ENCODE measurements around the gene F8A1. TPM values are rescaled to one million over a fixed set of nuclear protein-coding genes. Genes with fewer than 3 reads are reported as not detected.
"Not testable (repeated sequence)": the region's sequence is repeated elsewhere in the genome, so short reads cannot be mapped to it uniquely, and the experiment has no call there.

The F8A1 gene
- 4.6 and 5.2 TPM in 2 replicates for total RNA-seq (2014; rRNA removed; shearing (Covaris generic))

DNA sequence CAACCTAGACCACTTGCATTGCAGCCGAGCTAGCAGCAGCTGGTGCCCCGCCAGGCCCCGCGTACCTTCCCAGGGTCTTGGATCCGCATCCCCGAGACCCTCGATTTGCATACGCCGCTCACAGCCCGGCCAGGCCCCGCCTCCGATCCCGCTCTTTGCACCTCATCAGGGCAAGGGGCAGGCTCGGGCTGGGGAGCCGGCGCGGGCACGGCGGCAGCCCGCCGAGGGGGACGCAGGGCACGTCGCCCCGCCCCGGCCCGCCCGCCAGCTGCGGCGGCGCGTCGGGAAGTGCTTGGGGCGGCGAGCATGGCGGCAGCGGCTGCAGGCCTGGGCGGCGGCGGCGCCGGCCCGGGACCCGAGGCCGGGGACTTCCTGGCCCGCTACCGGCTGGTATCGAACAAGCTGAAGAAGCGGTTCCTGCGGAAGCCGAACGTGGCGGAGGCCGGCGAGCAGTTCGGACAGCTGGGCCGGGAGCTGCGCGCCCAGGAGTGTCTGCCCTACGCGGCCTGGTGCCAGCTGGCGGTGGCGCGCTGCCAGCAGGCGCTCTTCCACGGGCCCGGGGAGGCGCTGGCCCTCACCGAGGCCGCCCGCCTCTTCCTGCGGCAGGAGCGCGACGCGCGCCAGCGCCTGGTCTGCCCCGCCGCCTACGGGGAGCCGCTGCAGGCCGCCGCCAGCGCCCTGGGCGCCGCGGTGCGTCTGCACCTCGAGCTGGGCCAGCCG lies at the start of gene F8A1:
TSS of gene F8A1 (plus strand) at position 287 of the 720 bp plus-strand sequence. CDS start at position 307, 20 bp downstream.
- not testable (repeated sequence) for H3K36me3 ChIP-seq; H3K27ac ChIP-seq; H3K4me3 ChIP-seq; H3K9me3 ChIP-seq (replicated peaks); H3K27me3 ChIP-seq; H3K4me1 ChIP-seq
- peak in 1 of 2 experiments; percentile 71 for DNase-seq

DNA sequence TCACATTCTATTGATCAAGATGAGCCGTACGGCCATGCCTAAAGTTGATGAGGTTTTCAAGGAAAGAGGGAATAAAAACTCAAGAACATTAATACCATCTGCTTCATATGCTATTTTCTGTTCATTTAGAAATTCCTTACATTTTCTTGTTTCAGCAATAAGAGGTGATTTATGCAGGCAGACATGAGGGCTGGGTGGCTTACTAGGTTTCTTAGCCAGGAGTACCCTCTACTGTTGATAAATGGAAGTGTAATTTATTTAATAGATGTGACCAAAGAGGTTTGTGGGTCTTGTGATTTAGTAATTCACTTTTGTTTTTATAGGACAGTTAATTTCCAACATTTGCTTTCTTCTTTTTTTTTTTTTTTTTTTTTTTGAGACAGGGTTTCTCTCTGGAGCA lies 45.3 kb upstream of the F8A1 start:
- H3K4me1 ChIP-seq: no peaks in the 10 kb centered on the region
- no peaks in the 10 kb centered on the region for H3K27me3 ChIP-seq
- H3K27ac ChIP-seq: no peak overlapping the region
- H3K4me3 ChIP-seq: no peak overlapping the region
- DNase-seq: peak in 1 of 2 experiments; percentile 44
- H3K9me3 ChIP-seq (replicated peaks): no peaks in the 10 kb centered on the region
- H3K36me3 ChIP-seq: no peaks in the 10 kb centered on the region

DNA sequence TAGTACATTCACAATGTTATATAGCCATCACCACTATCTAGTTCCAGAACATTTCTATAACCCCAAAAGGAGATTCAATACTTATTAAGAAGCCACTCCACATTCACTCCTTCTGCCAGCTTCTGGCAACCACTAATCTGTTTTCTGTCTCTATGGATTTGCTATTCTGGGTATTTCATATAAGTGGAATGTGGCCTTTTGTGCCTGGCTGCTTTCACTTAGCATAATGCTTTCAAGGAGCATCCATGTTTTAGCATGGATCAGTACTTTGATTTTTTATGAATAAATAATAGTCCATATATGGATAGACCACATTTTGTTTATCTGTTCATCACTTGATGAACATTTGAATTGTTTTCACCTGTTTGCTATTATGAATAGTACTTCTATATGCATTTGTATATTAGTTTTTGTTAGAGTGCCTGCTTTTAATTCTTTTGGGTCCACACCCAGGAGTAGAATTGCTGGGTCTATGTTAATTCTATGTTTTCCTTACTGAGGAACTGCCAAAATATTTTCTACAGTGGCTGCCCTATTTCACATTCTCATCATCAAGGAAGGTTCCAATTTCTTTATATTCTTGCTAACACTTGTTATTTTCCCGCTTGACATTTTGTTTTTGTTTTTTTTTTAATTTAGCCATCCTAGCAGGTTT lies 35.1 kb upstream of the F8A1 start:
- Histone ChIP-seq H3K9me3 (replicated peaks) (no peaks in the 10 kb centered on the region), H3K36me3 (no peaks in the 10 kb centered on the region), H3K4me1 (no peaks in the 10 kb centered on the region), H3K27ac (no peak overlapping the region), H3K27me3 (no peaks in the 10 kb centered on the region), H3K4me3 (no peak overlapping the region)
- no peak for DNase-seq

DNA sequence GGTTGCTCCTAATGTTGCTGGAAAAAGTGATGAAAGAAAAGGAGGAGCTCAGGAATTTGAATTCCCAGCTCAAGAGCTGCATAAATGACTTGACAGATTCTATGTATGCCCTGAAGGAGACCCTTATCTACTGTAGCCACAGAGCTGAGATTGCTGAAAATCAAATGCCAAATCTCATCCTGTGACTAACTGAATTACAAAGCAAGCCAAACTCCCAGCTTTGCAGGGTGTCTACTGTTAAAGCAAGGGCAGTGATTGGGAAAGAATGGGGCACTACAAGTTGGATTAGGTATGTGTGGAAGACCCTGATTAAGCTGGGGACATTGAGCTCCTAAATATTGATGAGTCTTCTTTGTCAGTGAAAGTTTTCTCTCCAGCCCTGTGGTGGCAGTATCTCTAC lies 30.9 kb upstream of the F8A1 start:
- H3K9me3 ChIP-seq (replicated peaks): no peaks in the 10 kb centered on the region
- no peaks in the 10 kb centered on the region for H3K27me3 ChIP-seq
- no peak for DNase-seq
- H3K27ac ChIP-seq: no peak overlapping the region
- H3K36me3 ChIP-seq: no peaks in the 10 kb centered on the region
- H3K4me3 ChIP-seq: no peak overlapping the region
- no peaks in the 10 kb centered on the region for H3K4me1 ChIP-seq

DNA sequence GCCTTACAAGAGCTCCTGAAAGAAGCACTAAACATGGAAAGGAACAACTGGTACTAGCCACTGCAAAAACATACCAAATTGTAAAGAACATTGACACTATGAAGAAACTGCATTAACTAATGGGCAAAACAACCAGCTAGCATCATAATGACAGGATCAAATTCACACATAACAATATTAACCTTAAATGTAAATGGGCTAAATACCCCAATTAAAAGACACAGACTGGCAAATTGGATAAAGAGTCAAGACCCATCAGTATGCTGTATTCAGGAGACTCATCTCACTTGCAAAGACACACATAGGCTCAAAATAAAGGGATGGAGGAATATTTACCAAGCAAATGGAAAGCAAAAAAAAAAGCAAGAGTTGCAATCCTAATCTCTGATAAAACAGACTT lies 17.6 kb upstream of the F8A1 start:
- not testable (repeated sequence) for H3K27me3 ChIP-seq; H3K27ac ChIP-seq; H3K4me3 ChIP-seq; H3K36me3 ChIP-seq; H3K9me3 ChIP-seq (replicated peaks); H3K4me1 ChIP-seq; DNase-seq

DNA sequence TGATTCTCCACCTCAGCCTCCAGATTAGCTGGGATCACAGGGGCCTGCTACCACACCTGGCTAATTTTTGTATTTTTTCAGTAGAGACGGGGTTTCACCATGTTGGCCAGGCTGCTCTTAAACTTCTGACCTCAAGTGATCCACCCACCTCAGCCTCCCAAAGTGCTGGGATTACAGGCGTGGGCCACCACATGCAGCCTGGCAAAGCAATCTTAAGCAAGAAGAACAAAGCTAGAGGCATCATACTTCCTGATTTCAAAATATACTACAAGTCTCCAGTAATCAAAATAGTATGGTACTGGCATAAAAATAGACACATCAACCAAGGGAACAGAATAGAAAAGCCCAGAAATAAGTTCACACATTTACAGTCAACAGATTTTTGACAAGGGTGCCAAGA lies 12.8 kb upstream of the F8A1 start:
- Histone ChIP-seq H3K27ac (no peak overlapping the region), H3K4me3 (no peak overlapping the region), H3K36me3 (no peaks in the 10 kb centered on the region), H3K9me3 (replicated peaks) (no peaks in the 10 kb centered on the region), H3K27me3 (no peaks in the 10 kb centered on the region), H3K4me1 (no peaks in the 10 kb centered on the region)
- DNase-seq: no peak

DNA sequence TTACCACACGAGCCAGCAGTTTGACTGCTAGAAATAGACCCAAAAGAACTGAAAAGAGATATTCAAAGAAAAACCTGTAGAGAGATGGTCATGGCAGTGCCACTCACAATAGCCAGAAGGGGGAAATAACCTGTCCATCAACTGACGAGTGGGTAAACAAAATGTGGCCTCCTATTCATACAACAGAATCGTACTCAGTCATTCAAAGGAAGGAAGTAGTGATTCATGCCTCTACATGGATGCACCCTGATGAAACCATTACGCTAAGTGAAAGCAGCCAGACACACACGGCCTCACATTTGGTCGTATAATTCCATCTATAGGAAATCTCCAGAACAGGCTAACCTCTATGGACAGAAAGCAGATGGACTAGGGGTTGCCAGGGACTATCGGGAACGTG lies 2.1 kb upstream of the F8A1 start:
- H3K4me3 ChIP-seq; H3K36me3 ChIP-seq; H3K4me1 ChIP-seq; H3K9me3 ChIP-seq (replicated peaks); H3K27me3 ChIP-seq; DNase-seq; H3K27ac ChIP-seq: not testable (repeated sequence)

DNA sequence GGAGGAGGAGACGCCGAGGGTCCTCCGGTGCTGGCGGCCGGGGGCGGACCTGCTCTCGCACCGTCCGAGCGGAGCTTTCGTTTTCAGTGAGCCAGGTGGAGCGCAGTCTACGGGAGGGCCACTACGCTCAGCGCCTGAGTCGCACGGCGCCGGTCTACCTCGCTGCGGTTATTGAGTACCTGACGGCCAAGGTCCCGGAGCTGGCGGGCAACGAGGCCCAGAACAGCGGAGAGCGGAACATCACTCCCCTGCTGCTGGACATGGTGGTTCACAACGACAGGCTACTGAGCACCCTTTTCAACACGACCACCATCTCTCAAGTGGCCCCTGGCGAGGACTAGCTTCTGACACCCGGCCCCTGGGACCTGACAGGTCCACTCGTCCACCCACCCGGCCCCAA lies 1.1 kb upstream of the F8A1 start:
- H3K4me3 ChIP-seq; H3K36me3 ChIP-seq; H3K27ac ChIP-seq; DNase-seq; H3K4me1 ChIP-seq; H3K27me3 ChIP-seq; H3K9me3 ChIP-seq (replicated peaks): not testable (repeated sequence)

DNA sequence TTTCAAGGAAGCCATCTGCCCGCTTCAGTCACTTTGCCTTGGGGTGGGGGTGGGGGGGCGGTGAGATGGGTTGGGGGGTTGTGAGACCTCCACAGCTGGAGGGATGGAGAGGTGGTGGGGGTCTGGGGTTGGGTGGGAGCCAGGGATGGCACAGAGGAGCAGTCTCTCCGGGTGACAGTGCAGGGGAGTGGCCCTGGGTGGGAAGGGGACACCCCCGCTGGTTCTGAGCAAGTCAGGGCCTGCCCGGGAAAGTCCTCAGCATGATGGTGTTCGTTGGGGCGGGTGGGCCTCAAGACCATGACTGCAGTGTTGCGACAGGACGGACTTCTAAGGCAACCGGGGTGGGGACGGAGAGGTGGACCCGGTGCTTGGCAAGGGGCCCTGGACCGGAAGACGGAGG lies 606 bp upstream of the F8A1 start:
- not testable (repeated sequence) for H3K9me3 ChIP-seq (replicated peaks)

DNA sequence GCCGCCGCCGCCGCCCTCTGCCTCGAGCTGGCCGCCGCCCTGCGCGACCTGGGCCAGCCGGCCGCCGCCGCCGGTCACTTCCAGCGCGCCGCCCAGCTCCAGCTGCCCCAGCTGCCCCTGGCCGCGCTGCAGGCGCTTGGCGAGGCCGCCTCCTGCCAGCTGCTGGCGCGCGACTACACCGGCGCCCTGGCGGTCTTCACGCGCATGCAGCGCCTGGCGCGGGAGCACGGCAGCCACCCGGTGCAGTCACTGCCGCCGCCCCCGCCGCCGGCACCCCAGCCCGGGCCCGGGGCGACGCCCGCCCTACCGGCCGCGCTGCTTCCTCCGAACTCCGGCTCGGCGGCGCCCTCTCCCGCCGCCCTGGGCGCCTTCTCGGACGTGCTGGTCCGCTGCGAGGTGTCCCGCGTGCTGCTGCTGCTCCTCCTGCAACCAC lies 650 bp downstream of the F8A1 start:
- not testable (repeated sequence) for H3K4me1 ChIP-seq; H3K36me3 ChIP-seq; DNase-seq; H3K4me3 ChIP-seq; H3K27ac ChIP-seq; H3K27me3 ChIP-seq; H3K9me3 ChIP-seq (replicated peaks)

More for the DNA sequence above, 606 bp upstream of the F8A1 start:
- not testable (repeated sequence) for H3K36me3 ChIP-seq, H3K27ac ChIP-seq, H3K4me1 ChIP-seq, H3K27me3 ChIP-seq, DNase-seq, H3K4me3 ChIP-seq

DNA sequence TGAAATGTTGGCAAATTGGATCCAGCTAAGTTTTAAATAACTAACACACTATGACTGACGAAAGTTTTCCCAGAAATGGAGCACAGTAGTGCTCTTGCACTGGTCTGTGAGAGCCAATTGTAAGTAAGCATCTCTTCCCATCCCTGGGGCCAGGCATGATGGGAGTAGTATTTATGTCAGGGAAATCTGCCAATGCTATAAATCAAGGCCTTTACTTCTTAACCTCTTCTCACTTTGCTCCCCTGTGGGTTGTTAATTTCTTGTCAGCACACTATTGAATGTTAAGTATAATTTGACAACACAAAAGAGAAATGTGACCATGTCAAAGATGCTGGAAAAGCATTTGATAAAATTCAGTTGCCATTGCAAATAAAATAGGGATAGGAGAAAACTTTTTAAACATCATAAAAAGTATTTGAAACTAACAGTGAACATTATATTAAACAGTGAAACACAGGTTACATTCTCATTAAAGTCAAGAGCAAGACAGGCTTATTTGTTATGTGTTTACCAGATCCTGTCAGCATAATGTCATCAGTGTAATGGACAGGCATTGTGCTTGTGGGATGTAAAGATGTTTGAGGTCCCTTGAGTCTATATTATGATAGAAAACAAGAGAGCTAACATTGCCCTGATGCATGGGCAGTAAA lies 5.0 kb downstream of the F8A1 start:
- Histone ChIP-seq H3K27me3 (no peaks in the 10 kb centered on the region), H3K4me1 (no peaks in the 10 kb centered on the region), H3K36me3 (no peaks in the 10 kb centered on the region), H3K4me3 (no peak overlapping the region), H3K27ac (no peak overlapping the region), H3K9me3 (replicated peaks) (no peaks in the 10 kb centered on the region)
- no peak for DNase-seq

DNA sequence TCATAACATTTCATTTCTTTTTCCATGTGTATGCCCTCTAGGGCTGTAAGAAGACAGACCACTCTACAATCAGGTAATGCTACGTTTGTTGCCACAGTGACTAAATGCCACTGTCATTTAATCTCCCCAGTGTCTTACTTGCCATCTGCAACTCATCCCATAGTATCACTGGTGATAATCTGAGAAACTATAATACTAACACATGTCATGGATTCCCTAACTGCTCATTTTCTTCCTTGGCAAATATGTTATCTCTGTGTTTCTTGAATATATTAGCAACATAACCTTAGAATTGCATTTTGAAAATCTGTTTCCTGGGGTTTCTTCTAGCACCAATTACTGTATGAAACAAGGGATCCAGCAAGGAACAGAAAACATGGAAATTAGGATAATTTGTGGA lies 6.1 kb downstream of the F8A1 start:
- H3K4me3 ChIP-seq: no peak overlapping the region
- H3K36me3 ChIP-seq: no peaks in the 10 kb centered on the region
- no peak for DNase-seq
- no peaks in the 10 kb centered on the region for H3K4me1 ChIP-seq
- no peaks in the 10 kb centered on the region for H3K27me3 ChIP-seq
- H3K27ac ChIP-seq: no peak overlapping the region
- H3K9me3 ChIP-seq (replicated peaks): no peaks in the 10 kb centered on the region

DNA sequence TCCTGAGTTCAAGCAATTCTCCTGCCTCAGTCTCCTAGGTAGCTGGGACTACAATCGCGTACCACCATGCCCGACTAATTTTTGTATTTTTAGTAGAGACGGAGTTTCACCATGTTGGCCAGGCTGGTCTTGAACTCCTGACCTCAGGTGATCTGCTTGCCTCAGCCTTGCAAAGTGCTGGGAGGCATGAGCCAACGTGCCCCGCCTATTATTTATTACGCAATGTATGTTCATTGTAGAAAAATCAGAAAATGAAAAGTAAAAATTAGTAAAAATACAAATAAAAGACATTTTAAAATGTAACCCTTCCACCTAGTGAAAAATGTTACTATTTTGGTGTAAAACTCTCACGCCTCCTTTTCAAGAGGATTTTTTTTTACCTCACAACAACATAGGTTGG lies 14.2 kb downstream of the F8A1 start:
- Histone ChIP-seq H3K4me3 (no peak overlapping the region), H3K36me3 (no peaks in the 10 kb centered on the region), H3K27me3 (no peaks in the 10 kb centered on the region), H3K4me1 (no peaks in the 10 kb centered on the region), H3K27ac (no peak overlapping the region), H3K9me3 (replicated peaks) (no peaks in the 10 kb centered on the region)
- no peak for DNase-seq

DNA sequence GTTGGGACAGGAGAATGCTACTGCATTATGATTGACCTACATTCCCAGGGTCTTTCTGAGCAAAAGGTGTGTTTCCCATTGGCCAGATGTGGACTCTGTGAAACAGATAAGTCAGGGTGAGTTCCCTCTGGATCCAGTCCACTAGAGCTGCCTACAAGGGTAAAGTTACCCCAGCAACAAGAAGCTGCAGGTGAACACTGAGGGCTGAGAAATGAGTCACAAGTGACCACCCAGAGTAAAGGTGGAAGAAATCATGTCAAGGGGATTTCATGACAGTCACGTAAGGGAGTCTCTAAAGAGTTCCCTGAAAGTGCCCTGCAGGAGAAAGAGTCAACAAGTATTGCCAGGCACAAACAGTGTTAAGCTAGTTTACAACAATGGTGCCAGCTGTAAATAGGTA lies 16.3 kb downstream of the F8A1 start:
- Histone ChIP-seq H3K9me3 (replicated peaks) (no peaks in the 10 kb centered on the region), H3K4me1 (no peaks in the 10 kb centered on the region), H3K36me3 (no peaks in the 10 kb centered on the region), H3K27ac (no peak overlapping the region), H3K4me3 (no peak overlapping the region), H3K27me3 (no peaks in the 10 kb centered on the region)
- no peak for DNase-seq

DNA sequence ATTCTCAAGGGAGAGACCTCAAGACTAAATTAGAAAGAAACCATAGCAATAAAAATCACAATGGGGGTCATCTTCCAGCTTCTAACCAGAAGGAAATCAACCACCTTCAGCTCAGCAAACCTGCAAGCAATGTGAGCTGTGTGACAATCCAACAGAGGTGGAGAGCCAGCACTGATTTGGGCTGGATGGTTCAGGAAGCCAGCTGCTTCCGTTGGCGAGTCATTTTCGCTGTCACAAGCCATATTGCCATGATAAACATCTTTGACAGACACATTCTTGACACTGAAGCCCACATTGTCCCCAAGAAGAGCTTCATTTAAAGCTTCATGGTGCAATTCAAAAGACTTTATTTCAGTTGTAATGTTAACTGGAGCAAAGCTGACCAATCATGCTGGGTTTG lies 22.7 kb downstream of the F8A1 start:
- Histone ChIP-seq H3K27me3 (no peaks in the 10 kb centered on the region), H3K9me3 (replicated peaks) (no peaks in the 10 kb centered on the region), H3K4me1 (no peaks in the 10 kb centered on the region), H3K27ac (no peak overlapping the region), H3K36me3 (no peaks in the 10 kb centered on the region), H3K4me3 (no peak overlapping the region)
- no peak for DNase-seq

Measured in SJCRH30 (cell line).